ENCODE results near the gene ZNF546.
"Not testable (repeated sequence)": the region's sequence is repeated elsewhere in the genome, so short reads cannot be mapped to it uniquely, and the experiment has no call there.

ZNF546 gene

GRCh38 chr19:39996811-39997637 is at the start of gene ZNF546:
Gene ZNF546 (plus strand): TSS chr19:39997060. CDS start chr19:39998327, 1,267 bp downstream.
- peak within 1 kb of the TSS; percentile 81 to 99 (median 85) for H3K4me2 ChIP-seq
- H3K27me3 ChIP-seq: no peaks in the 10 kb centered on the region
- peaks cover 13 to 40% (median 22%) of the 10 kb centered on the region in 11 experiments for H3K36me3 ChIP-seq
- peaks cover 11 to 21% (median 16%) of the 10 kb centered on the region in 10 experiments for H3K4me1 ChIP-seq
- TF ChIP-seq Cebpa-rat (IDR thresholded peaks at IDR 0.05): no peak
- peak within 1 kb of the TSS; percentile 61 to 80 (median 70) for H3K4me3 ChIP-seq
- peaks cover 20 to 31% (median 28%) of the 10 kb centered on the region in 11 experiments for H3K9me3 ChIP-seq (replicated peaks in 1 of 11)
- peak within 1 kb of the TSS; percentile 79 to 89 (median 83) for H3K9ac ChIP-seq
- H3K27ac ChIP-seq: peak within 1 kb of the TSS; percentile 77 to 92 (median 83)
- no peaks in the 10 kb centered on the region for H4K20me1 ChIP-seq

GRCh38 chr19:39949026-39949747 is 47.7 kb upstream of the ZNF546 start:
- Histone ChIP-seq H3K36me3 (peaks cover 0 to 7% (median 0%) of the 10 kb centered on the region in 11 experiments; a peak in 1 of 22 replicates), H3K4me2 (peak overlapping the region in 3 of 11 experiments; percentile 91 to 98 (median 94); a peak in 7 of 22 replicates), H3K9ac (no peak overlapping the region), H3K4me3 (no peak overlapping the region), H4K20me1 (no peaks in the 10 kb centered on the region), H3K4me1 (peaks cover 34 to 100% (median 66%) of the 10 kb centered on the region in 10 experiments), H3K9me3 (replicated peaks in 1 of 11) (peaks cover 0 to 27% (median 13%) of the 10 kb centered on the region in 11 experiments; a peak in 11 of 22 replicates), H3K27me3 (no peaks in the 10 kb centered on the region), H3K27ac (no peak overlapping the region)
- TF ChIP-seq Cebpa-rat (IDR thresholded peaks at IDR 0.05): no peak

- TF ChIP-seq Cebpa-rat (IDR thresholded peaks at IDR 0.05): no peak
- peak overlapping the region in 9 of 11 experiments; percentile 82 to 98 (median 91); a peak in 18 of 22 replicates for H3K4me2 ChIP-seq
- H4K20me1 ChIP-seq: no peaks in the 10 kb centered on the region
- no peaks in the 10 kb centered on the region for H3K27me3 ChIP-seq
- H3K4me3 ChIP-seq: 0 out of 20 replicates have a peak overlapping the region, but pooled peaks of 1 of the 10 experiments have one; percentile 37
- peaks cover 0 to 7% (median 0%) of the 10 kb centered on the region in 11 experiments; a peak in 1 of 22 replicates for H3K36me3 ChIP-seq
- peaks cover 41 to 99% (median 64%) of the 10 kb centered on the region in 10 experiments for H3K4me1 ChIP-seq
- H3K9ac ChIP-seq: peak overlapping the region in 2 of 11 experiments; percentile 17 to 24; a peak in 1 of 22 replicates
- peak overlapping the region in 9 of 11 experiments; percentile 16 to 88 (median 79); a peak in 9 of 22 replicates for H3K27ac ChIP-seq
- H3K9me3 ChIP-seq (replicated peaks in 1 of 11): peaks cover 0 to 27% (median 13%) of the 10 kb centered on the region in 11 experiments; a peak in 11 of 22 replicates
Measured at GRCh38 chr19:39951065-39951650, 45.7 kb upstream of the ZNF546 start.

GRCh38 chr19:39951686-39952085 is 45.2 kb upstream of the ZNF546 start:
- H3K36me3 ChIP-seq: peaks cover 0 to 7% (median 0%) of the 10 kb centered on the region in 11 experiments; a peak in 1 of 22 replicates
- H3K4me3 ChIP-seq: peak overlapping the region in 1 of 10 experiments; percentile 37; a peak in 1 of 20 replicates
- no peak for TF ChIP-seq Cebpa-rat (IDR thresholded peaks at IDR 0.05)
- H3K27ac ChIP-seq: peak overlapping the region in 10 of 11 experiments; percentile 2 to 88 (median 81); a peak in 15 of 22 replicates
- peaks cover 0 to 27% (median 13%) of the 10 kb centered on the region in 11 experiments; a peak in 11 of 22 replicates for H3K9me3 ChIP-seq (replicated peaks in 1 of 11)
- peak overlapping the region; percentile 76 to 98 (median 91); a peak in 21 of 22 replicates for H3K4me2 ChIP-seq
- no peaks in the 10 kb centered on the region for H4K20me1 ChIP-seq
- H3K9ac ChIP-seq: peak overlapping the region in 2 of 11 experiments; percentile 21 to 24; a peak in 2 of 22 replicates
- H3K27me3 ChIP-seq: no peaks in the 10 kb centered on the region
- peaks cover 41 to 94% (median 58%) of the 10 kb centered on the region in 10 experiments for H3K4me1 ChIP-seq

GRCh38 chr19:39953915-39954314 is 42.9 kb upstream of the ZNF546 start:
- Histone ChIP-seq H3K36me3 (peaks cover 0 to under 1% (median 0%) of the 10 kb centered on the region in 11 experiments; a peak in 1 of 22 replicates), H4K20me1 (no peaks in the 10 kb centered on the region), H3K4me3 (peak overlapping the region in 5 of 10 experiments; percentile 43 to 56 (median 47); a peak in 7 of 20 replicates), H3K9ac (peak overlapping the region in 8 of 11 experiments; percentile 49 to 75 (median 66); a peak in 14 of 22 replicates), H3K4me2 (peak overlapping the region; percentile 76 to 98 (median 91)), H3K27me3 (no peaks in the 10 kb centered on the region), H3K27ac (peak overlapping the region in 10 of 11 experiments; percentile 41 to 88 (median 81); a peak in 19 of 22 replicates), H3K4me1 (peaks cover 39 to 77% (median 54%) of the 10 kb centered on the region in 10 experiments), H3K9me3 (replicated peaks in 1 of 11) (peaks cover 0 to 14% (median 0%) of the 10 kb centered on the region in 11 experiments; a peak in 8 of 22 replicates)
- no peak for TF ChIP-seq Cebpa-rat (IDR thresholded peaks at IDR 0.05)

GRCh38 chr19:39957886-39958285 is 39.0 kb upstream of the ZNF546 start:
- peaks cover 23 to 63% (median 39%) of the 10 kb centered on the region in 10 experiments for H3K4me1 ChIP-seq
- H3K9ac ChIP-seq; H4K20me1 ChIP-seq; H3K4me3 ChIP-seq; H3K27ac ChIP-seq; H3K36me3 ChIP-seq; H3K9me3 ChIP-seq (replicated peaks in 1 of 11); H3K4me2 ChIP-seq; H3K27me3 ChIP-seq: not testable (repeated sequence)

GRCh38 chr19:39958942-39959341 is 37.9 kb upstream of the ZNF546 start:
- not testable (repeated sequence) for H3K4me3 ChIP-seq; H3K9ac ChIP-seq; H3K9me3 ChIP-seq (replicated peaks in 1 of 11); H3K27me3 ChIP-seq; H4K20me1 ChIP-seq; H3K27ac ChIP-seq; H3K36me3 ChIP-seq
- Histone ChIP-seq H3K4me2 (peak overlapping the region in 8 of 11 experiments; percentile 33 to 72 (median 57); a peak in 14 of 22 replicates), H3K4me1 (peaks cover 13 to 63% (median 29%) of the 10 kb centered on the region in 10 experiments)

- H3K9ac ChIP-seq; H3K27me3 ChIP-seq; H3K9me3 ChIP-seq (replicated peaks in 1 of 11); H3K4me3 ChIP-seq; H3K27ac ChIP-seq; H3K36me3 ChIP-seq; H4K20me1 ChIP-seq: not testable (repeated sequence)
- Histone ChIP-seq H3K4me2 (peak overlapping the region in 8 of 11 experiments; percentile 33 to 72 (median 57); a peak in 14 of 22 replicates), H3K4me1 (peaks cover 8 to 63% (median 25%) of the 10 kb centered on the region in 10 experiments)
Measured at GRCh38 chr19:39959407-39959806, 37.5 kb upstream of the ZNF546 start.
